GM19025 (cell line): ENCODE results near the gene NYAP1.
A peak's percentile ranks its signal among the peaks of the same experiment; 100 is the strongest.

Source experiments
- ATAC-seq: cut with Tn5 transposase; IDR thresholded peaks from one replicate; pipeline ENCODE4 v1.9.1; 2021; ENCODE audit warnings: mild to moderate bottlenecking, low read depth, moderate library complexity; ENCODE audit not compliant: unreplicated experiment

The NYAP1 gene

DNA sequence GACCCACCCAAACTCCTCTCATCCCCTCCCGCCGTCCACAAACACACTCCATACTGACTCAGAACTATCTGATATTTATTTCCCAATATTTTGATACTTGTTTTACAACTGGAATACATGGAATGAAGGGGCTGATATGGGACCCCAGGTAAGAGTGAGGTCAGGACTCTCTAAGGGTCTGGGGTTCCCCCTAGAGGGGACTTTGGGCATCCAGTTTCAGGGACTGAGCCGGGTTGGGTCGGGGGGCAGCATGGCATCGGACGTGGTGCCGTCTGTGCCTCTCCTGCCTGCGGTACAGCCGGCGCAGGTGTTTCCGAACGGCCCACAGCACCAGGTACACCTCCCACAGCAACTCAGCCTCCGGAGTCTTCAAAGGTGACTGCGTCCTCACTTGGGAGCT, 27.2 kb upstream of the NYAP1 start:
- no peak for ATAC-seq

- no peak for ATAC-seq
Measured at GRCh38 chr7:100457033-100457432, 26.7 kb upstream of the NYAP1 start.

GRCh38 chr7:100464210-100464660, 19.5 kb upstream of the NYAP1 start, which contains the start of gene SPACDR:
Gene SPACDR (minus strand): TSS chr7:100464260. CDS start chr7:100464025, 235 bp downstream.
- ATAC-seq, result no peak

GRCh38 chr7:100464791-100465190, 18.9 kb upstream of the NYAP1 start:
- no peak for ATAC-seq

- ATAC-seq, result no peak
Measured at GRCh38 chr7:100465299-100465698, 18.4 kb upstream of the NYAP1 start.

DNA sequence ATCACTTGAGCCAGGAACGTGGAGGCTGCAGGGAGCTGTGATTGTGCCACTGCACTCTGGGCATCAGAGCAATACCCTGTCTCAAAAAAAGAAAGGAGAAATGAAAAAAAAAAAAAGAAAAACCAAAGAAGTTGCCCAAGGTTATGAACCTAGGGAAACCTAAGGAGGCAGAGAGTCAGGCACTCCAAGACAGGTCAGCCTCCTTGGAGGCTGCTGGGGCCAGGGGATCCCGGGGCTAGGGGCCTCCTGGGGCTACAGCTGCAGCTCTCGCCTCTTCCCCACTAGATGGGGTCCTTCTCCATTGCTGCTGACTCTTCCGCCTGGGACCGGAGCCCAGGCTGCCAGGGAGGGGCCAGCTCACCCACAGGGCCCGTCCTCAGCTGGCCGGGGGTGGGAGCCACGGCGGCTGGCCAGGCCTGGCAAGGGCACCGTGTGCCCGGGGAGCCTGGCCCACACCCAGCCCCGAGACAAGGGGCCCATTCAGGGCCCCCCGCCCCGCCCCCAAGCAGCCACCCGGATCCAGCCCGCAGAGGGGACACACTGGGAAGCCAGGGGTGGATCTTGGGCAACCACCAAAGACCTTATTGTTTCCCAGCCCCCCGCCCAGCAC, 17.9 kb upstream of the NYAP1 start:
- no peak for ATAC-seq

DNA sequence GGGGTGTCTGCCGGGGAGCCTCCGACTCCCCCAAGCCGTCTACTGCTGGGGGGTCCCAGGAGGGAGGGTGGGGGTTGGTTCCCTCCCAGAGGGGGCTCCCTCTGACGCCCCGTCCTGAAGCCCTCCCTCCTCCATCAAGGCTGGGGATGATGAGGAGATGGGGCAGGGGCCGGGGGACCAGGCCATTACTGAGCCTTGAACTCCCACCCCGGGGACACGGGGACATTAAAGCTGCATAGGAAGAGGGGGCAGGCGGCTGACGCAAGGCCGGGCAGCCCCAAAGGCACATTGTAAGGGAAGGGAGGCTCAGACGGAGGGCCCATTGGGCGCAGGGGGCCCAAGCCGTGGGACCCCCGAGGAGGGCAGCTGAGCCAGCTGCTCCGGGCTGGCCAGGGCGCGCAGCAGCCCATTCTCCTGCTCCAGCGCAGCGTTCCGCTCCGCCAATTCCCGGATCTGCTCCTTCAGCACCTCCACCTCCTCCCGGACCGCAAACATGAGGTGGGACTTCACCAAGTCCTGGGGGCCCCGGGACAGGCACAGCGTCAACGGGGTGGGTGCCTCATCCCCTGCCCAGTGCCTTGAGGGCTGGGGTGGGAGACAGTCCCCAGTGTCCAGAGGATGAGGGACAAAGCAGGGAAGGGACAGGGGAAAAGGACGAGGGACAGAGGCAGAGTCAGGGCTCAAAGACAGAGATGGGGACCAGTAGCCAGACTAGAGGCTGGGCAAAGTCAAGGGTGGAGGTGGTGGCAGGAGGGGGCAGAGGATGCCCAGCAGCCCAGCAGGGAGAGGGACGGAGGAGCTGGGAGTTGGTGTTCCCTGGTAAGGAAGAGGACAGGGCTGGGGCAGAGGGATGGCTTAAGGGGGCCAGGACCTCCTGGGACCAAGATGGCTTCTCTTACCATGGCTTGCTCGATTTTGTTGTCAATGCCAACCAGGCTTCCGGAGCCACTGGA, 16.8 kb upstream of the NYAP1 start:
- no peak for ATAC-seq

DNA sequence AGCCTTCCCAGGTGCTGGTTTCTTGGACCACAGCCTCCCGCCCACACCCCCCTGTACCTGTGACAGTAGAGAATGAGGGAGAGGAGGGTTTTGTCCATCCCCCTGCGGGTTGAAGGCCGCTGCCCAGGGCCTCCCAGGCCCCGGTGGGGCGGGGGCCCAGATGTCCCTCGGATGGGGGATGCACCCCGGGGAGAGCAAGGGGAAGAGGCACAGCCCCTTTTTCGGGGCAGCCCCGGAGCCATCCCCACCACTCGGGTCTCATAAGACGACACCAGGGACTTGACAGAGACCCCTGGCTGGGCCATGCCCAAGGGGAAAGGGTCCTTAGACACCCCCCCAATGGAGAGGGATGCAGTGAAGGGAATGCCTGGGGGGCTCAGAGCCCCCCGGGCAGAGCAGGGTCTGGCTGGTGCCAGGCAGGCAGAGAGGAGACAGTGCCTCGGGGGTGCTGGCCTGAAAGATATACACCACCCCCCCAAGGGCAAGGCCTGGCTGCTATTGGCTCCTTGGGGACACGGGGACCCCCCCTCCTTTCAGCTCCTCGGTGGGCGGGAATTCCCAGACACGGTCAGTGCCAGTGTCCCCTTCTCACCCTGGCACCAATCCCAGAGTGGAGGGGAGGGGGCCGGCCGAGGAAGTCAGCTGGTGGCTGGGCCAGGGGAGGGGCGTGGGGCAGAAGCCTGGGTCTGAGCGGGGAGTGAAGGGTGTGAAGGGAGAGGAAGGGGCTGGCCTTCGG, 15.9 kb upstream of the NYAP1 start:
- ATAC-seq, result no peak

DNA sequence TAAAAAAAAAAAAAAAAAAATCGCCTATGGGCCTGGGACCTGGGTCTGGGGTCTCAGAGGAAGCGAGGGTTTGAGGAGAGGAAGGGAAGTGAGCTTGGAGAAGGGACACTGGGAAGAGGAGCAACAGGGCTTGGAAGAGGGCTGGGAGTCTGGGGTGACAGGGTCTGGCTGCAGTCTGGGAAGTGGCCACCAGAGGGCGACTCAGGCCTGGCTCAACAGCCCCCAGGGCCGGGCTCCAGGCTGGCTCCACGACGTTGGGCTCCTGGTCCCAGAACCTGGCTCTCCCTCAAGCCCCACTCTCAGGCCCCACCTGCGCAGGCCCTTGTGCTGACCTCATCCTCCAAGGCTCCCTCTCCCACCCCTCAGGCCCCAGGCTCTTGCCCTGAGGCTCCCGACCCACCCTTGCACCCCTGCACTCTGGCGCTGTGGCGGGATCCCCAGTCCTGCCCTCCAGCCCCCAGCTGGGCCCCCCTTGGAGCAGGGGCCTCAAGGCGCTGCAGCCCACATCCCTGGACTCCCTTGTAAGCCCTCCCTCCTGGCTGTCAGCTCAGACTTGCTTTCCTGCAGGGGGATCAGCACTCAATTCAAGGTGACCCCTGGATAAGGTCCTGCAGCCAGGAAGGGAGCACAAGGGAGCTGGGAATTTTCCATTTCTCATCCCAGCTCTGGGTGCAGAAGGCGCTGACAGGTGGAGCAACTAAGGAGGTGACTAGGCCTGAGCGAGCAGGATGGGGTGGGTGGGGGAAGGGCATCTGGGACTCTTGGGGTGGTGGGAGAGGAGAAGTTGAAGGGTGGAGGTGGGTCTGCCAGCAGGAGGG, 14.3 kb upstream of the NYAP1 start:
- peak; percentile 46 for ATAC-seq

DNA sequence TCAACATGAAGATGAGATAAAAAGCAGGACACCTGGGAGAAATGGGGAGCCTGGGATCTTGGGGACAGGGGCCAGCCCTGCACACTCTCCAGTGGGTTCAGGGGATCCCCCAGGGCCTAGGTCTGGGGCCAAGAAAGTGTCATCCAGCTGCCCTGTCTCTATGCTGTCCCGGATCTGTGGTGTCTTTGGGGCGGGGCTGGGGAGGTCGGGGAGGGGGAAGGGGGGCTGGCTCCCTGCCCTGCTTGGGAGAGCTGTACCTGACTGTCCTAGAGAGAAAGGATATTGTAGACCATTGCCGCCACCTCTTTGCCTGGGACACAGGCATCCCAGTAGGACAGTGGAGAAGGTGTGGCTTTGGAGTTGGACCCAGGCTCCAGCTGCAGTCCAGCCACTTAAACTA, 12.7 kb upstream of the NYAP1 start:
- ATAC-seq, result no peak

GRCh38 chr7:100472121-100472851, 11.4 kb upstream of the NYAP1 start:
- ATAC-seq, result no peak

DNA sequence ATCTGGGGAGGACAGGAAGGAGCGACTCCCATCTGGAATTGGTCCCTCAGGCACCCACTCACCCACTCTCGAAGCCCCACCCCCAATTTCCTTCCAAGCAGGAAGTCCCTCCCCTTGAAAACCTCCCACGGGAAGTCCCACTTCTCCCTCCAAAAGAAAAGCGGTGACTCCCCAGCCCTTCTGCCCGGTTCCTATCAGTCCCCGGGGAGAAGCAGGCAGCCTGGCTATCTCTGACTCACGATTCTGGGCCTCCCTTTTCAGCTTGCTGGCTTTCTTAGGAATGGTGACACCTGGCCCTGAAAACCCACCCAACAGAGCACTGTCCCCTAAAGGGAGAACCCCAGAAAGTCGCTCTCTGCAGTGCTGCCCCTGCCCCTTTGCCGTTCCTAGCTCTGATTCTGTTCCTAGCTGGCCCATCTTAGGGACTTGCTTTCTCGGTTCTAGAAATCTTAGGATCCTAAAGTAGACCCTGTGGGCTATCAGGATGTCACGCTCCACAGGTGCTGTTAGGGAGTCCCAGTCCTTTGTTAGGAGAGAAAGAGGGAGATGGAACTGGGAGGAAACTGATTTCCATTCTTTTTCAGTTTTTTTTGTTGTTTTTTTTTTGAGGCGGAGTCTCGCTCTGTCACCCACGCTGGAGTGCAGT, 10.8 kb upstream of the NYAP1 start:
- no peak for ATAC-seq

DNA sequence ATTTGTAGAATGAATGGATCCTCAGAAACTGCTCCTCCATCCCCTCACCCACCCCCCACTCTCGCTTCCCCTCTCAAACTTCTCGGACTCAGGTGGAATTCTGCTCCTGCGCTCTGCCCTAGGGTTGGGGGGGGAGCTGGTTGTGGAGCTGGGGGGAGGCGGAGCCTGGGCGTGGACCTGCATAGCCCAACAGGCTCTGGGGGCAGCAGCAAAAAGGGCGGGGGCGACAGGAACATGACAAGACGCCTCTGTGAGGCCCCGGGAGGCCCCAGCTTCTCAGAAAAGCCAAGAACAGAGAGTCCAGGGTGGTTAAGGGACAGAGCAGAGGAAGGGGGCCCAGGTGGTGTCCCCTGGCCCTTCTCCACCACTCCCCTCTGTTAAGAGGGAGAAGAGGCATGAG, 8.2 kb upstream of the NYAP1 start:
- no peak for ATAC-seq

GRCh38 chr7:100476101-100476780, 7.5 kb upstream of the NYAP1 start:
- no peak for ATAC-seq

DNA sequence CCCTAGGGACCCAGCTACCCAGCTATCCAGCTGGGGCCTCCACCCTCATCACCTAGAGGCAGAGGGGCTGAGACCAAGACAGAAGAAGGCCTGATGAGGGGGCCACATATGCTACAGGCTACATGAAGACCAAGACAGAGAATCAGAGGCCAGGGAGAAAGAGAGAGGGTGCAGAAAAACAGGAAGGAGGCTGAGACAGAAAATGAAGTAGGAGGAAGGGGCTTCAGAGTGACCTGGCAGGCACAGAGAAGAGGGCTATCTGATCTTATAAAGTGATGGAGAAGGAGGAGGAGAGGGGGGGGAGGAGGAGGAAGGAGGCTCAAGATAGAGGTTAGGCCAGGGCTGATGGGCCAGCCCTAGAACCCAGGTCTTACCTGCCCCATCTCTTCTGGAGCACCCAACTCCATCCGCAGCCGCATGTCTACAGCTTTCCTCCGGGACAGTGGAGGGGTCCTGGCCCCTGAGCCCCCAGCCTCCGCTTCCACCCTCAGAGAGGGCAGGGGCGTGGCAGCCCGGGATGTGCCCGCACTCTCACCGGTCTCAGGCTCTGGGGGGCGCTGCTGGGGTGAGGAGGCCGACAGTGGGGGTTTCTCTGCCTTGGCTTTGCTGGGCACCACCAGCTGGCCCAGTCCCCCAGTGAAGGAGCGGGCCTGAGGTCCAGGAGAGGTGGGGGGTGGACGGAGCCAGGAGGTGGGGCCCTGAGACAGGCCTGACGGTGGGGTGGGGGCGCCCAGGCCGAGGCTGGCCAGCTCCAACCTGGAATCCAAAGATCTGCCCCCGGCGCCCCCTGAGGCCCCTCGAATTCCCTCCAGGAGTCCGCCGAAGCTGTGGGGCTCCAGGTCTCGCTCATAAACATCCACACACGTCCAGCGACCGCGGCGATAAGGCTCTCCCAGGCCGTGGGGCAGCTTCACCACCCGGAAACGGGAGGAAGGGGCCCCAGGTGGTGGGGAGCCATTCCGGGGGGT, 6.5 kb upstream of the NYAP1 start:
- ATAC-seq, result no peak

DNA sequence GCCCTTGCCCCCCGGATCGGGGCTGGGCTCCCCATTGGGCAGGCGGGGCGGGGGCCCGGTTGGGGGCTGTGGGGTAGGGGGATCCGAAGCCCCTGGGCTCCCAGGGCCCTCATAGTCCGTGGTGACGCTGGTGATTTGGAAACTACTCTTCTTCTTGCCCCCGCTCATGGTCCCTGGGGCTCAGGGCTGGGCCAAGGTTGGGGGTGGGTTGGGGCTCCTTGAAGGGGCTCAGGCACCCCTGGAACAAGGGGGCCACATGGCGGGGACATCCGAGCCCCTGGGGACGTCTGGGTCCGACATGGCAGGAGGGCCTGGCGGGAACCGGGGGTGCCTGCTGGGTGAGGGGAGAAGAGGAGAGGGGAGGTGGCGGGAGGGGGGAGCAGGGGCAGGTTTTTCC, 5.9 kb upstream of the NYAP1 start:
- ATAC-seq, result no peak

DNA sequence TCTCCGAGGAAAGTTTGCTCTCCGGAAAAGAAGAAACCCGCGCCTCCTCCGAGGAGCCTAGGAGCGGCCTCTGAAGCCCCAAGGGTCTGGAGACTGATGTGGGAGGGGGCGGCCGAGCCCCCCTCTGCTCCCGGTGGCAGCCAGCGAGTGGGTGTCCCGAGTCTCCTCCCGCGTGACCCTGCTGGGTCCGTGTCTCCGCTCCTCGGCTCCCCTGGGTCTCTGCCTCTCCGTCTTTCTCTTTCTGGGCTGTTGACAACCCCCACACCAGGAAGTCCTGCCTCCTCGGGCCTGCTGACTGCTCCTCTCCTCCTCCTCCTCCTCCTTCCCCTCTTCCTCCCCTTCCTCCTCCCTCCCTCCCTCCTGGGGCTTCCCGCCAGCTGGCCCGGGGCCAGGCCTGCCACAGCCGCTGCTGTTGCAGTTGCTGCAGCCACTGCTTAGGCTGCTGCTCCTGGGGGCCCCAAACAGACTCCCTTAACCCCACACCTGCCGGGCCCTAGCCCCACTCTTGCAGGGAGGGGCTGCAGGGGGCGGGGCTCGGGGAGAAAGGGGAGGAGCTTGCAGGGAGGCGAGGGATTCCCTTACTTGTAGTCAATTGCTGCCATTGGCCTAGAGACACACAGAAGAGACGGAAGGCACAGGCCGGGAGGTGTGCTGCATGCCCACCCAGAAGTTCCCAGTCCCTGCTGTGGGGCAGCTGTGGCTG, 4.6 kb upstream of the NYAP1 start, which contains the start of gene TSC22D4:
Gene TSC22D4 (minus strand): TSS at position 257 of the 703 bp plus-strand sequence. CDS start 1,176 bp downstream, outside the sequence.
- peak; percentile 51 for ATAC-seq
